GM10847 (cell line): ENCODE results near the gene KCNS3.

Experiments
- POLR2A ChIP-seq: IDR thresholded peaks from 2 replicates; pipeline ENCODE4 v1.6.1; 2011; ENCODE audit not compliant: insufficient read length; ENCODE audit errors: extremely low read depth

KCNS3 gene

GRCh38 chr2:17878281-17879136 lies at the start of gene KCNS3:
Gene KCNS3, plus strand, starts transcription at chr2:17878667. Its CDS starts 52,342 bp downstream, at chr2:17931009.
- TF ChIP-seq POLR2A, result no peak

GRCh38 chr2:17830053-17831034 lies 48.1 kb upstream of the KCNS3 start:
- no peak for TF ChIP-seq POLR2A

- TF ChIP-seq POLR2A, result no peak
These were observed 43.0 kb upstream of the KCNS3 start for GRCh38 chr2:17835516-17835915.

- TF ChIP-seq POLR2A, result no peak
These were observed 38.5 kb upstream of the KCNS3 start for GRCh38 chr2:17839959-17840358.

GRCh38 chr2:17843457-17843856 lies 35.0 kb upstream of the KCNS3 start:
- TF ChIP-seq POLR2A, result no peak

GRCh38 chr2:17845806-17846205 lies 32.7 kb upstream of the KCNS3 start:
- no peak for TF ChIP-seq POLR2A

- no peak for TF ChIP-seq POLR2A
These were observed 31.8 kb upstream of the KCNS3 start for GRCh38 chr2:17846676-17847075.

GRCh38 chr2:17847236-17847635 lies 31.2 kb upstream of the KCNS3 start:
- no peak for TF ChIP-seq POLR2A

GRCh38 chr2:17849275-17849674 lies 29.2 kb upstream of the KCNS3 start:
- no peak for TF ChIP-seq POLR2A

GRCh38 chr2:17850151-17850550 lies 28.3 kb upstream of the KCNS3 start:
- no peak for TF ChIP-seq POLR2A

GRCh38 chr2:17851731-17852585 lies 26.5 kb upstream of the KCNS3 start:
- TF ChIP-seq POLR2A, result no peak

GRCh38 chr2:17853799-17854198 lies 24.7 kb upstream of the KCNS3 start:
- no peak for TF ChIP-seq POLR2A

- TF ChIP-seq POLR2A, result no peak
These were observed 21.4 kb upstream of the KCNS3 start for GRCh38 chr2:17857021-17857420.

- no peak for TF ChIP-seq POLR2A
These were observed 20.4 kb upstream of the KCNS3 start for GRCh38 chr2:17858064-17858463.

- TF ChIP-seq POLR2A, result no peak
These were observed 14.9 kb upstream of the KCNS3 start for GRCh38 chr2:17863539-17863938.
